ENCODE measurements around the gene NFU1.

DNA sequence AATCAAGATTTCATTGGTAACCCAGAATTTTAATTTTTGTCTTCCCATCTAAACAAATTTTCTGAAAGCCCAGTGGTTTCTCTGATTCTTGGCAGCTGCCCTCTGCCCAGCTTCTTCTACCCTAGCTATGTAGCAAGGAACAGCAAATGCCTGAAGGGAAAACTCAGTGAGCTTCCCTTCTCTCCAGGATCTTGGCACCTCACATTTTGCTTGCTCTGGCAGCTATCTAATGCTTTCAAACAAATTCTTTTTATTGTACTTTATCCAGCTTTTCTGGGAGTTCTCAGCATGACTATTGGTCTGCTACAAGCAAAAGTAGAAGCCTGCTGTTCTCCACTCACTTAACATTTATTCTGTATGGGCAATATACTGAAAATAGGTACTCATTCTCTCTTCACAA is 31.9 kb downstream of the NFU1 start:
- TF ChIP-seq, protein P1, sequence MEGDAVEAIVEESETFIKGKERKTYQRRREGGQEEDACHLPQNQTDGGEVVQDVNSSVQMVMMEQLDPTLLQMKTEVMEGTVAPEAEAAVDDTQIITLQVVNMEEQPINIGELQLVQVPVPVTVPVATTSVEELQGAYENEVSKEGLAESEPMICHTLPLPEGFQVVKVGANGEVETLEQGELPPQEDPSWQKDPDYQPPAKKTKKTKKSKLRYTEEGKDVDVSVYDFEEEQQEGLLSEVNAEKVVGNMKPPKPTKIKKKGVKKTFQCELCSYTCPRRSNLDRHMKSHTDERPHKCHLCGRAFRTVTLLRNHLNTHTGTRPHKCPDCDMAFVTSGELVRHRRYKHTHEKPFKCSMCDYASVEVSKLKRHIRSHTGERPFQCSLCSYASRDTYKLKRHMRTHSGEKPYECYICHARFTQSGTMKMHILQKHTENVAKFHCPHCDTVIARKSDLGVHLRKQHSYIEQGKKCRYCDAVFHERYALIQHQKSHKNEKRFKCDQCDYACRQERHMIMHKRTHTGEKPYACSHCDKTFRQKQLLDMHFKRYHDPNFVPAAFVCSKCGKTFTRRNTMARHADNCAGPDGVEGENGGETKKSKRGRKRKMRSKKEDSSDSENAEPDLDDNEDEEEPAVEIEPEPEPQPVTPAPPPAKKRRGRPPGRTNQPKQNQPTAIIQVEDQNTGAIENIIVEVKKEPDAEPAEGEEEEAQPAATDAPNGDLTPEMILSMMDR (IDR thresholded peaks at IDR 0.05 in 2 of 3, conservative IDR thresholded peaks at IDR 0.05 in 1 of 3; ENCODE audit: insufficient read depth in 2 of 3, low read depth in 1 of 3, low read length in 3 of 3): no peak
- TF ChIP-seq JUN (IDR thresholded peaks at IDR 0.05; ENCODE audit: borderline replicate concordance, low read depth, low read length): no peak
- no peak for TF ChIP-seq JUN (CRISPR knock-in tag; IDR thresholded peaks at IDR 0.05; ENCODE audit: borderline replicate concordance)
- TF ChIP-seq FOSL1 (tag; conservative IDR thresholded peaks at IDR 0.05): no peak
- no peak for TF ChIP-seq EP300 (IDR thresholded peaks at IDR 0.05; ENCODE audit: low read length)
- TF ChIP-seq POLR2A (conservative IDR thresholded peaks at IDR 0.05): no peak

Measured in K562 (cell line).